Measurements from ENCODE around the gene GALNT15.

The GALNT15 gene

DNA sequence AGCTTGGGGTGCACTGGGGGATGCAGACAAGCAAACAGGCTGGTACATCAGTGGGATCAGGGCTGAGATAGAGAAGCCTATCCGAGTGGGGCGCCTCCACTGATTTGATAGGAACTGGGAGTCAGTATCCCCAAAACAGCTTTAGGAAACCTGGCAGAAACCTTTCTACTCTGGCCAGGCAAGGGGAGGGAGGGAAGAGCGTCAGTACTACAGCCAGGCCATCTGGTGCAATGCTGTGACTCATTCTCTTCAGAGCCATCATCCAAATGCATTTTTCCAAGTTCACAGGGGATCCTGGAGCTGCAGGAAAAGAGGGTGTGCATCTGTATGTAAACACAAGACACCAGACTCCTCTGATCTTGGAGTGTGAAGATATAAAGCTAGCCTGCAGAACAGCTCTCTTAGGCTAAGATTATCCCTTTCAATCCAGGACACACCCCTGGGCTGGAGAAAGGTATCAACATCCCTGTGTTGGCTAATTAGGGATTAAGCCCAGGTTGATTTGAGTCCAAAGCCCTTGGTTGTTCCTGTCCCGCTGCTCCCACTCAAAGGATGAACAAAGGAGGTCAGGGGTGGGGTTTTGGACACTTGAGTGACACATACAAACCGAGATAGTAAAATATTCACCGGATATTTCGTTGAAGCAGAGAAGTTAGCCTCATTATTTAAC is 9.3 kb downstream of the GALNT15 start:
- no peak for DNase-seq (ENCODE audit: low read depth, low spot score)
- no peak overlapping the region for H3K27ac ChIP-seq

GRCh38 chr3:16186086-16186485 is 11.6 kb downstream of the GALNT15 start:
- H3K27ac ChIP-seq: no peak overlapping the region
- no peak for DNase-seq (ENCODE audit: low read depth, low spot score)

GRCh38 chr3:16186565-16186964 is 12.1 kb downstream of the GALNT15 start:
- no peak overlapping the region for H3K27ac ChIP-seq
- DNase-seq (ENCODE audit: low read depth, low spot score): no peak

DNA sequence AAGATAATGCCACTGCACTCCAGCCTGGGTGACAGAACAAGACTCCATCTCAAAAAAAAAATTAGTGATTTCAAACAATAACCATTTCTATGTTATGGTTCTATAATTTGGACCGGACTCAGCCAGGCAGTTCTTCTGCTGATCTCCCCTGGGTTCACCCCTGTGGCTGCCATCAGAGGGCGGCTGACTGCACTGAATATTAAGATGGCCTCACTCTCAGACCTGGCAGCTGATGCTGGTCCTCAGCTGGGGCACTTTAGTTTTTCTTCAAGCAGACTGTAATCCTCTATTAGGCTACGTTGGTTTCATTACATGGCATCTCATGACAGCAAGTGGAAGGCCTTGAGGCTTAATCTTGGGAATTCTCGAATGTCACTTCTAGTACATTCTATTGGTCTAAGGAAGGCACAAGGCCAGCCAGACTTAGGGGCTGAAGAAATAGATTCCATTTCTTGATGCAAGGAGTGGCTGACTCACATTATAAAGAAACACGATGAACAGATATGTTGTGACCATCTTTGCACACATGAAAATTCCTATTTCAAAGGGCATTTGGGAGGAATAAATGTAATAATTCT is 12.8 kb downstream of the GALNT15 start:
- H3K27ac ChIP-seq: no peak overlapping the region
- no peak for DNase-seq (ENCODE audit: low read depth, low spot score)

DNA sequence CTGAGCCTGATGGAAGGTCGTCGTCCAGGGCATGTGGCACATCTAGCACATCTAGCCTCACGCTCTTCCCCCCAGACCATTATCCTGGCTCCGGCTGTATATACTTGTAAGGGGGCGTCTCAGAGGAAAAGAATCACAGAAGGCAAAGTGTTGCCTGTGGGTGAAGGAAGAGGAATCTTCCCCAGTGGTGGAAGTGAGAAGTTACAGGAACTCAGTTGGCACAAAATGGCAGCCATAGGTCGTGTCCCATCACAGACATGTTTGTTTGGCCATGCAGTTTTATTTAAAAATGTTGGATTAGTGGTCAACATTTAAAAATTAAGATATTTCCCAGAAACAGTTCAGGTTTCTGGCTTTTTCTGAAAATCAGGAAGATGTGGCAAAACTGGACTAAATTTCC is 13.6 kb downstream of the GALNT15 start:
- no peak for DNase-seq (ENCODE audit: low read depth, low spot score)
- H3K27ac ChIP-seq: no peak overlapping the region

DNA sequence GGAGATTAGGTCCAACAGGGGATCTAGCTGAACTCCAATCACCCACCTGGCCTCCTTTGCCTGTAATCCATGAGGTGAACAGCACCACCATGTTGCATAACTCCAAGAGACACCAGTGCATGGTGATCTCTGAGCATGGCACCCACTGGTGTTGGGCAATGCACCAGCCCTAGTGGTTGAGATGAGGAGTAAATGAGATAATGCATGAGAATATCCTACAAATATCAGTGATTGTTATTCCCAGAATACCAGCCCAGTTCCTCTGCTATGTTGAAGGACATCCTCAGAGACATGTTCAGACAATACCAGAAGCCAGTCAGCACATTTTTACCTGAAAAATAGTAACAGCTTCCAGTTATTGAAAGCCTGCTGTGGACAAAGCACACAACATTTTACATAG is 14.7 kb downstream of the GALNT15 start:
- H3K27ac ChIP-seq: no peak overlapping the region
- no peak for DNase-seq (ENCODE audit: low read depth, low spot score)

GRCh38 chr3:16190704-16191103 is 16.2 kb downstream of the GALNT15 start:
- no peak for DNase-seq (ENCODE audit: low read depth, low spot score)
- H3K27ac ChIP-seq: no peak overlapping the region

DNA sequence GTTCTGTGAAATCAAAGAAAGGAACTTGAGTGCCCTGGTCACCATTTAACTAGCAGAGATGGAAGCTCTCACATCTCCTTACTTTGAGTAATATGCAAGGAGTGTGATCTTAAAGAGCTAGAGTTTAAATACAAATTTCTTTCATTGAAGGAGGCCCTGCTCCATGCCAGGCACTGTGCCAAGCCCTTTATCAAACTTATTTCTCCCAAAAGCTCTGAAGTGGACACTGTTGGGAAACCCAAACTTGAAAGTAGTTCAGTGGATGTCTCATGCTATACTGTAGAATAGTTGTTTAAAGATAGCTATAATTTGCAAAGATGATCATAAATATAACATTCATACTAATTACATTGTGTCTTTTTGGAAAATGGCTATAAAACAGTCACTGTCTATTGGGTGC is 17.1 kb downstream of the GALNT15 start:
- no peak for DNase-seq (ENCODE audit: low read depth, low spot score)
- no peak overlapping the region for H3K27ac ChIP-seq

- DNase-seq (ENCODE audit: low read depth, low spot score): no peak
- H3K27ac ChIP-seq: no peak overlapping the region
These were observed 17.8 kb downstream of the GALNT15 start for GRCh38 chr3:16192176-16192811.

DNA sequence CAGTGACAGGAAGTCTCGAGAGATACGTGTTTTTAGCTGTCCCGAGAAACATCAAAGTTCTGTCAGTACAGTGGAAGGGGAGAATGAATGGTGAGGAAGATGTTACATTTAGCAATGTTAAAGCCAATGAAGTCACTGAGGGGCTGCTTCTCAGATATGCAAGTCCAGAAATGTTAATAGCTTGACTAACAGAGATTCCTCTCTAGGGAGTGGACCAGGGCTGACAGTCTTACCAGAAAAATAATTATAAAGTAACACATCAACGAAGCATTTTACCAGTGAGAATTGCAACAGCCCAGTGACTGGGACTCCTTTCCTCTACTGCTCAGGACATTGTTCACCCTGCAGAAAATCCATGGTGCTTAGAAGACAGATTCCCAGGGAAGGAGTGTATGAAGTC is 23.9 kb downstream of the GALNT15 start:
- H3K27ac ChIP-seq: no peak overlapping the region
- DNase-seq (ENCODE audit: low read depth, low spot score): no peak

DNA sequence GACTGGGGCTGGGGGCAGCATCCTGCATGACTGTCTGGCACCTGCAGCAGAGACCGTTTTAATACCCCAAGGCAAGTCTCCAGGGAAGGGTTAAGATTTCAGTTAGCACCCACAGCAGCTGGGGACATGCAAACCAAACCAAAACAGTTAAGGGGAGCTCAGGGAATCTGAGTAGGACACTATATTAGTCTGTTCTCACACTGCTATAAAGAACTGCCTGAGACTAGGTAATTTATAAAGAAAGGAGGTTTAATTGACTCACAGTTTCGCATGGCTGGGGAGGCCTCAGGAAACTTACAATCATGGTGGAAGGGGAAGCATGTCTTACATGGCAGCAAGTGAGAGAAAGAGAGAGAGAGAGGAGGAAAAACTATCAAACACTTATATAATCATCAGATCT is 25.3 kb downstream of the GALNT15 start:
- H3K27ac ChIP-seq: no peak overlapping the region
- no peak for DNase-seq (ENCODE audit: low read depth, low spot score)

GRCh38 chr3:16200411-16200810 is 25.9 kb downstream of the GALNT15 start:
- H3K27ac ChIP-seq: no peak overlapping the region
- DNase-seq (ENCODE audit: low read depth, low spot score): peak; percentile 54

DNA sequence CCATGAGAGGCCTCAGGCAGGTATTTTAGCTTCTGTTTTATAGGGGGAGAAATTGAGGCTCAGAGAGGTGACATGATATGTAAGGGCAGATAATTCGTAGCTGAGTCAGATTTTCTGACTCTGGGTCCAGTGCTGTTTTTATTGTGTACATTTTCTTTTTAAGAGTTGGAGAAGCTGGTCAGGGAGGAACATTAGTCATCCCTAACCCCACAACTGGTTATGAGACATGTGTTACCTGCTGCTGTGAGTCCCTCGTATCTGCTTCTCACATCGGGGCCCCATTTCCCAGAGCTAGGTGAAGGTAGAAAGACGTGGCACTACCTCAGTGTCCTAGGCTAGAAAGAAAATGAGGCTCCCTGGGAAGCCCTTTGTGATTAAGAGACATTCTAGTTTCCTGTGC is 28.6 kb downstream of the GALNT15 start:
- H3K27ac ChIP-seq: peak overlapping the region; percentile 69
- DNase-seq (ENCODE audit: low read depth, low spot score): peak; percentile 70

DNA sequence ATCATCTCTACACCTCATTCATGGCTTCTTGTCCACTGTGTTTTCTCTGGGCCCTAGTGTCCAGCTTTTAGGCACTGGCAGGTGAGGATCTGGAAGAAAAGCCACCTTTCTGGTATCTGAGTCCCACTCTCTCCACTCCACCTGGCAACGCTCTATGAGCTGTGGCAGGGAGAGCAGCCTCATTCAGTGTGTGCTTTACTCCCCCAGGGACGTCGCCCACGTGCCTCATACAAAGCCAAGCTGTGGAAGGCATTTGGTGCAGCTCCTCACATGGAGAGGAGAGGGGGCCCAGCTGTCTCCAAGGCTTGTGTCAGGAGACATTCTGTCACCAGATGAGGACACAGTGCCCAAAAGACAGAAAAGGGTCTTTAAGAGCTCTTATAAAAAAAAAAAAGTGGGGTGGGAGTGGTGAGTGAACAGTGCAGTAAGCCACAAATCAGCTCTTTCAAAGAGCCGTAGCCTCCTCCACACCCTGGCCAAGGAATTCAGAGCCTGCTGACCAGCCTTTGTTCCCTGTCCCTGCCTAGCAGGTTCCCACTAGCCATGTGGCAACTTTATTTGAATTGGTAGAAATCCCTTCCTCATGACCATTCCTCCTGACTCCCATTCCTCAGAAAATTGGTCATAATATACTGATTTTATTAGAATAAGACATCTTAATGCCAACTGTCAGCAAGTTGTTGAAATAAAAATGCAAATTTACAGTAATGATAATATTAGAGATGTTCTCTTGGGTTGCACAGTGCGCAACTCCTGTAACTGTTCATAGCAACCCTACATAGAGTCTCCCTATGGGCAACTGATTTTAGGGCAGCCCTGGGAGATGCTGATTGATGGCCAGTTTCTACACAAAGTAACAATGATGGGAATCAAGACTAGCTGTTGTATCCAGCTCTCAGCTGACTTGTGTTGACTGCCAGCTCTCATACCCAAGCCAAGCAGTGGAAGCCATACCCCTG is 29.5 kb downstream of the GALNT15 start:
- DNase-seq (ENCODE audit: low read depth, low spot score): no peak
- peak overlapping the region; percentile 69 for H3K27ac ChIP-seq

DNA sequence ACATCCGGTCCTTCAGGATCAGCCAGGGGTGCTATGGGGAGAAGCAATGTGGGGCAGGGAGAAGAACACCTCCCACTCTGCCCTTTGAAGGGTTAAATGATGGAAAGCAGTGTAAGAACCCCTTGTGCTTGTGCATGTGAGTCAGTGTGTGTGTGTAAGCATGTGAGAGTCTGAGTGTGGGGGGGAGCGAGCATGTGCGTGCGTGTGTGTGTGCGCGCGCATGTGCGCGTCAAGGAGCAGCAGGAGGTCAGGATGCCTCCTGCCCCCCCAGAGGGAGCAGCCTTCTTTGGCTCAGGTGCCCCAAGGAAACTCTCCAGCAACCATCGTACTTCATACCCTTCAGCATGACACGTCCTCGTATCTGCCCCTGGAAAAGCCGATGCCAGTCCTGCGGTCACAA is 30.3 kb downstream of the GALNT15 start:
- H3K27ac ChIP-seq: peak overlapping the region; percentile 69
- no peak for DNase-seq (ENCODE audit: low read depth, low spot score)

GRCh38 chr3:16205156-16205870 is 30.8 kb downstream of the GALNT15 start:
- DNase-seq (ENCODE audit: low read depth, low spot score): peak; percentile 98
- H3K27ac ChIP-seq: peak overlapping the region; percentile 69

- DNase-seq (ENCODE audit: low read depth, low spot score): no peak
These were observed 32.6 kb downstream of the GALNT15 start for GRCh38 chr3:16207031-16207430.

DNA sequence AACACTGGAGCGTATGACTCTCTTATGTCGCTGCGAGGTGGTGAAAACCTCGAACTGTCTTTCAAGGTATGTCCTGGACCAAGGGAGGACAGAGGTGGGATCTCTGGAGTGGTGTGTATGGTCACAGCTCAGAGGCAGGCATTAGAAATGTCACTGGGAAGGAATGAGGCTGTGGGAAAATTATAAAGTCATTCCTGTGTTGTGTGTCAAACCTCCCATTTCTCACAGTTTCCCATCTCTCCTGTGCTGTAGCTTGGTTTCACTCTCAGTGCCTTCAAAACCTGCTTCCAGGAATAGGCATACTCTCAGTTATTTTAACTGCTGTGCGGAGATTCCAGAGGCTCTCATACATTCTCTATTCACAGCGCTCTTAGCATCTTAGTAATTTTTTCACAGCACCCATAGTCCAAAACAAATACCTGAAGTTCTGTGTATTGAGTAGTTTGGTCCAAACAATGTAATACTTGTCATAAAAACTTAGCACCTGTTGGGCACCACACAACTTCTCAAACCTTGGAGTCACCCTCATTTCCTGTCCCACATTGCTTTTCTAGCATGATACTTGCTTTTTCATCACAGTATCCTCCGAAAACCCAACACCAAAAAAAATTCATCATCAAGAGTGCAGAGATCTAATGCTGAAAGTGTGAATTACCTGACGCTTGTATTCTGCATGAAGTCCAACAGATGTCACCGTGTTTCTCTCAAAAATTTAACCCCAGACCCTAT is 36.9 kb downstream of the GALNT15 start:
- H3K27ac ChIP-seq: no peak overlapping the region
- DNase-seq (ENCODE audit: low read depth, low spot score): no peak

More at GRCh38 chr3:16207031-16207430, 32.6 kb downstream of the GALNT15 start:
- H3K27ac ChIP-seq: no peak overlapping the region

GRCh38 chr3:16214366-16214765 is 39.9 kb downstream of the GALNT15 start:
- no peak for DNase-seq (ENCODE audit: low read depth, low spot score)
- no peak overlapping the region for H3K27ac ChIP-seq

Measured in epithelial cell of prostate (primary cell).